H1 (cell line): ENCODE data around the gene RAB11FIP3.

Experiments used
- CHD2 ChIP-seq: IDR thresholded peaks from 2 replicates; pipeline ENCODE4 v1.6.1; 2012; ENCODE audit warnings: low read length, improper control_type of control experiment
- EP300 ChIP-seq, 2 experiments: IDR thresholded peaks; 1 replicate in 1 of 2; 2 replicates in 1 of 2; pipeline ENCODE4 v1.6.1; 2011 to 2012; ENCODE audit warnings: low read depth in 2 of 2, low read length in 2 of 2, mild to moderate bottlenecking in 2 of 2, borderline replicate concordance in 1 of 2, inconsistent platforms in 1 of 2, moderate library complexity in 1 of 2
- RAD21 ChIP-seq, 2 experiments: IDR thresholded peaks in 1 of 2; conservative IDR thresholded peaks in 1 of 2; 2 replicates each; pipeline ENCODE4 v1.6.1; 2011; ENCODE audit warnings: low read depth in 2 of 2, low read length in 2 of 2, improper control_type of control experiment in 1 of 2, inconsistent platforms in 1 of 2, mild to moderate bottlenecking in 1 of 2, moderate library complexity in 1 of 2
- TAF1 ChIP-seq: IDR thresholded peaks from 2 replicates; pipeline ENCODE4 v1.6.1; 2011; ENCODE audit warnings: mild to moderate bottlenecking, low read depth, low read length
- TF ChIP-seq, protein P1 (sequence below), 3 experiments: IDR thresholded peaks; 1 replicate in 2 of 3; 2 replicates in 1 of 3; pipeline versions ENCODE4 v1.5.1 to v1.6.1; 2011; ENCODE audit warnings: low read length in 3 of 3, mild to moderate bottlenecking in 3 of 3, inconsistent platforms in 2 of 3, low read depth in 1 of 3, moderate library complexity in 1 of 3; ENCODE audit not compliant: insufficient read depth in 1 of 3; ENCODE audit errors: control extremely low read depth in 1 of 3

DNA sequence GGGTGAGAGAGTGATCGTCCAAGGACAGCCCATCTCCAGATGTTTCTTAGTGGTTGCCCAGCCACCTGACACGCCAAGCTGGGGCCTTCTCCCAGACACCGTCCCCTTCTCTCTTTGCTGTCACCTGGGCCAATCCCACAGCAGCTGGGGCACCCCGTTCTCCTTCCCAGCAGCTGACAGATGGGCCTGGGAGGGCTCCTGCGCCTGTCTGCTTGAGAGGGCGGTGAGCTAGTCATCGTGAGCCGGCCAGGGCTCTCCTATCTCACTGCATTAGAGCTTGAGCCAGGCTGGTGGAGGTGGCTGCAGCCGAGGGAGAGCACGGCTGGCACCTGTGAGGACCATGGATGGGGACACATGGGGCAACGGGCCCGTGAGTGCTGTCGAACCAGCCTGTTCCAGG is 41.2 kb downstream of the RAB11FIP3 start:
- no peak for TF ChIP-seq CHD2
- TF ChIP-seq, protein P1, sequence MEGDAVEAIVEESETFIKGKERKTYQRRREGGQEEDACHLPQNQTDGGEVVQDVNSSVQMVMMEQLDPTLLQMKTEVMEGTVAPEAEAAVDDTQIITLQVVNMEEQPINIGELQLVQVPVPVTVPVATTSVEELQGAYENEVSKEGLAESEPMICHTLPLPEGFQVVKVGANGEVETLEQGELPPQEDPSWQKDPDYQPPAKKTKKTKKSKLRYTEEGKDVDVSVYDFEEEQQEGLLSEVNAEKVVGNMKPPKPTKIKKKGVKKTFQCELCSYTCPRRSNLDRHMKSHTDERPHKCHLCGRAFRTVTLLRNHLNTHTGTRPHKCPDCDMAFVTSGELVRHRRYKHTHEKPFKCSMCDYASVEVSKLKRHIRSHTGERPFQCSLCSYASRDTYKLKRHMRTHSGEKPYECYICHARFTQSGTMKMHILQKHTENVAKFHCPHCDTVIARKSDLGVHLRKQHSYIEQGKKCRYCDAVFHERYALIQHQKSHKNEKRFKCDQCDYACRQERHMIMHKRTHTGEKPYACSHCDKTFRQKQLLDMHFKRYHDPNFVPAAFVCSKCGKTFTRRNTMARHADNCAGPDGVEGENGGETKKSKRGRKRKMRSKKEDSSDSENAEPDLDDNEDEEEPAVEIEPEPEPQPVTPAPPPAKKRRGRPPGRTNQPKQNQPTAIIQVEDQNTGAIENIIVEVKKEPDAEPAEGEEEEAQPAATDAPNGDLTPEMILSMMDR (IDR thresholded peaks at IDR 0.05; ENCODE audit: control extremely low read depth in 1 of 3, insufficient read depth in 1 of 3, low read depth in 1 of 3, low read length in 3 of 3), result no peak
- TF ChIP-seq EP300 (IDR thresholded peaks at IDR 0.05; ENCODE audit: borderline replicate concordance in 1 of 2, low read depth in 2 of 2, low read length in 2 of 2), result no peak
- TF ChIP-seq TAF1, result no peak
- TF ChIP-seq RAD21 (IDR thresholded peaks at IDR 0.05 in 1 of 2, conservative IDR thresholded peaks at IDR 0.05 in 1 of 2; ENCODE audit: low read depth in 2 of 2, low read length in 2 of 2), result no peak
